ENCODE results near the gene LAMTOR5. TPM values are rescaled to one million over a fixed set of nuclear protein-coding genes. Genes with fewer than 3 reads are reported as not detected.

LAMTOR5 gene
- total RNA-seq (100 to 1,000 TPM; 105 to 108 TPM), total RNA-seq (11.9 to 75.1 (median 33.5) reads per million in 172 experiments)
- 90.2 TPM for polyA plus RNA-seq (2013, experiment 1 of 2)
- polyA plus RNA-seq (2013, experiment 2 of 2), result 75.3 TPM

GRCh38 chr1:110407260-110408210 lies at the start of gene LAMTOR5:
TSS of gene LAMTOR5 (minus strand) at chr1:110407694. CDS start at chr1:110407620, 74 bp downstream.
- Mint-ChIP-seq H3K27me3 (no peaks in the 10 kb centered on the region), H3K27ac (peak within 1 kb of the TSS; percentile 99), H3K36me3 (ENCODE audit: low read depth) (peaks cover 40% of the 10 kb centered on the region), H3K9me3 (no peaks in the 10 kb centered on the region), H3K4me3 (peak within 1 kb of the TSS; percentile 99), H3K4me1 (ENCODE audit: low read depth) (peaks cover 38% of the 10 kb centered on the region)
- Histone ChIP-seq H3K27me3 (ENCODE audit: control insufficient read depth in 1 of 2, insufficient read depth in 2 of 2, low read length in 2 of 2) (no peaks in the 10 kb centered on the region), H3K9me3 (ENCODE audit: control insufficient read depth in 1 of 2, insufficient read depth in 1 of 2, low read length in 2 of 2) (no peaks in the 10 kb centered on the region), H3K27ac (ENCODE audit: low read depth in 1 of 2, low read length in 2 of 2) (peak within 1 kb of the TSS; percentile 84 to 88), H3K4me1 (ENCODE audit: insufficient read depth, low read length) (peaks cover 26% of the 10 kb centered on the region), H3K4me3 (ENCODE audit: low read length) (peak within 1 kb of the TSS; percentile 90), H3K36me3 (ENCODE audit: insufficient read depth, low read length) (peaks cover 26% of the 10 kb centered on the region)
- ChIA-PET POLR2A (interaction anchor here (0.6 to 3.3 kb wide), 9 partner anchors 24 to 379 kb away, joined by 3 to 61 read pairs (median 5); partner anchors contain the start of genes RBM15 and STRIP1), CTCF (interaction anchor here (0.6 to 2.6 kb wide), 5 partner anchors 8 to 200 kb away, joined by 3 to 13 read pairs (median 8); partner anchors contain the start of gene RBM15)
- TF ChIP-seq CTCF (IDR thresholded peaks at IDR 0.05), result no peak
- DNase-seq, result peak; percentile 79 to 95 (median 86)
- intact Hi-C loops (cut with DNase I, micrococcal nuclease), result loop anchor here (1.0 to 10.0 kb wide), 3 partner anchors 69 to 727 kb away; partner anchors contain the start of gene RBM15 (in 1 of the 2)
- ATAC-seq (ENCODE audit: poor library complexity), result peak; percentile 94

GRCh38 chr1:110457206-110457605 lies 49.7 kb upstream of the LAMTOR5 start:
- no peaks in the 10 kb centered on the region for H3K4me1 ChIP-seq (ENCODE audit: insufficient read depth, low read length)
- H3K27ac ChIP-seq (ENCODE audit: low read depth in 1 of 2, low read length in 2 of 2), result no peak overlapping the region
- Mint-ChIP-seq H3K27me3 (no peaks in the 10 kb centered on the region), H3K27ac (no peak overlapping the region), H3K4me1 (ENCODE audit: low read depth) (no peaks in the 10 kb centered on the region), H3K36me3 (ENCODE audit: low read depth) (no peaks in the 10 kb centered on the region), H3K4me3 (no peak overlapping the region), H3K9me3 (no peaks in the 10 kb centered on the region)
- DNase-seq, result no peak
- CTCF ChIA-PET, result interaction anchor here (1.9 kb wide), 1 partner anchor 260 kb away, joined by 4 read pairs; no protein-coding TSS in a partner anchor
- intact Hi-C loops (cut with DNase I, micrococcal nuclease), result no loop called here
- ATAC-seq (ENCODE audit: poor library complexity), result no peak
- TF ChIP-seq CTCF (IDR thresholded peaks at IDR 0.05), result no peak
- H3K4me3 ChIP-seq (ENCODE audit: low read length), result no peak overlapping the region
- H3K27me3 ChIP-seq (ENCODE audit: control insufficient read depth in 1 of 2, insufficient read depth in 2 of 2, low read length in 2 of 2), result no peaks in the 10 kb centered on the region
- no peaks in the 10 kb centered on the region for H3K9me3 ChIP-seq (ENCODE audit: control insufficient read depth in 1 of 2, insufficient read depth in 1 of 2, low read length in 2 of 2)
- POLR2A ChIA-PET, result no interaction called here
- H3K36me3 ChIP-seq (ENCODE audit: insufficient read depth, low read length), result no peaks in the 10 kb centered on the region

- ATAC-seq (ENCODE audit: poor library complexity) (no peak), DNase-seq (no peak)
- H3K27me3 ChIP-seq (ENCODE audit: control insufficient read depth in 1 of 2, insufficient read depth in 2 of 2, low read length in 2 of 2), result no peaks in the 10 kb centered on the region
- CTCF ChIA-PET, result interaction anchor here (1.3 kb wide), 1 partner anchor 258 kb away, joined by 3 read pairs; no protein-coding TSS in a partner anchor
- Mint-ChIP-seq H3K27me3 (peaks cover 10% of the 10 kb centered on the region), H3K4me3 (no peak overlapping the region), H3K27ac (no peak overlapping the region), H3K4me1 (ENCODE audit: low read depth) (no peaks in the 10 kb centered on the region), H3K36me3 (ENCODE audit: low read depth) (no peaks in the 10 kb centered on the region), H3K9me3 (no peaks in the 10 kb centered on the region)
- H3K4me3 ChIP-seq (ENCODE audit: low read length), result no peak overlapping the region
- H3K4me1 ChIP-seq (ENCODE audit: insufficient read depth, low read length), result no peaks in the 10 kb centered on the region
- intact Hi-C loops (cut with DNase I, micrococcal nuclease), result no loop called here
- POLR2A ChIA-PET, result no interaction called here
- H3K36me3 ChIP-seq (ENCODE audit: insufficient read depth, low read length), result no peaks in the 10 kb centered on the region
- no peaks in the 10 kb centered on the region for H3K9me3 ChIP-seq (ENCODE audit: control insufficient read depth in 1 of 2, insufficient read depth in 1 of 2, low read length in 2 of 2)
- H3K27ac ChIP-seq (ENCODE audit: low read depth in 1 of 2, low read length in 2 of 2), result no peak overlapping the region
- no peak for TF ChIP-seq CTCF (IDR thresholded peaks at IDR 0.05)
These were observed 47.7 kb upstream of the LAMTOR5 start for GRCh38 chr1:110455151-110455550.

Data from CD4-positive, alpha-beta T cell (primary cell).